ENCODE data around the gene PRPS1L1. TPM values are rescaled to one million over a fixed set of nuclear protein-coding genes. Genes with fewer than 3 reads are reported as not detected.

PRPS1L1 gene
- total RNA-seq, 2 experiments from 2014 or later: not detected

Other genes with a start within 250 kb of the PRPS1L1 start
- 10 to 100 TPM; 19.5 to 24.4 TPM for gene SNX13, start 87.4 kb downstream of the PRPS1L1 start, total RNA-seq